Esophagus muscularis mucosa (tissue), 4 donors: ENCODE results near the gene DOCK4. TPM values are rescaled to one million over a fixed set of nuclear protein-coding genes. Genes with fewer than 3 reads are reported as not detected.

Experiments
- DNase-seq: peaks from one replicate; pipeline ENCODE4 v3.0.0-alpha.2; 2017; ENCODE audit errors: extremely low spot score
- H3K27ac ChIP-seq, 4 donors: fragments of 200-600 bp; sonication (generic); replicated peaks in 1 of 4; 1 replicate in 3 of 4; 2 replicates in 1 of 4; pipeline ENCODE4 v1.5.1; 2016 to 2019; ENCODE audit warnings: mild to moderate bottlenecking in 1 of 4
- H3K27me3 ChIP-seq, 4 donors: fragments of 200-600 bp; sonication (generic); one replicate each; pipeline versions ENCODE4 v1.5.1 to v1.6.0; 2016 to 2019
- H3K36me3 ChIP-seq, 4 donors: fragments of 200-600 bp; sonication (generic); one replicate each; pipeline ENCODE4 v1.5.1; 2016 to 2019
- H3K4me1 ChIP-seq, 4 donors: fragments of 200-600 bp; sonication (generic); one replicate each; pipeline ENCODE4 v1.5.1; 2016 to 2019
- H3K4me3 ChIP-seq, 4 donors: fragments of 200-600 bp; sonication (generic); 1 replicate in 2 of 4; 2 replicates in 2 of 4; pipeline ENCODE4 v1.5.1; 2016 to 2019; ENCODE audit warnings: mild to moderate bottlenecking in 4 of 4, moderate library complexity in 1 of 4
- H3K9me3 ChIP-seq, 4 donors: fragments of 200-600 bp; sonication (generic); 1 replicate in 3 of 4; 2 replicates in 1 of 4; pipeline ENCODE4 v1.5.1; 2016 to 2019
- EP300 ChIP-seq: sonication (generic); formaldehyde crosslinking; IDR thresholded peaks from one replicate; pipeline ENCODE4 v1.6.1; 2017; ENCODE audit warnings: antibody characterized with exemption
- POLR2A ChIP-seq: fragments of 450-650 bp; IDR thresholded peaks from one replicate; pipeline ENCODE4 v1.6.1; 2017; ENCODE audit warnings: antibody characterized with exemption, moderate library complexity, mild to moderate bottlenecking, low read depth
- POLR2AphosphoS5 ChIP-seq, 2 donors: sonication (generic); formaldehyde crosslinking; IDR thresholded peaks; one replicate each; pipeline ENCODE4 v1.6.1; 2017; ENCODE audit warnings: antibody characterized with exemption in 2 of 2
- WGBS: methylation state at CpG from one replicate; pipeline ENCODE4 v1.1.5; 2018; 5-methylcytosine and 5-hydroxymethylcytosine counted together
- intact Hi-C: fragments of 100-400 bp; cut with DNase I; formaldehyde crosslinking; loops from one replicate; pipeline ENCODE4 v1.15.1; 2023
- total RNA-seq, 4 donors: library from RNA; depleted of rRNA; stranded (reverse); fragments of >200 nt; gene quantifications; one replicate each; pipeline versions ENCODE4 v1.1.0 to v1.2.1, GENCODE V29; 2016
- TF ChIP-seq, protein P1 (sequence below), 3 experiments: fragments of 200-600 bp in 2 of 3; fragments of 450-650 bp in 1 of 3; sonication (generic) in 2 of 3; IDR thresholded peaks; one replicate each; pipeline ENCODE4 v1.5.1; 2017 to 2019; ENCODE audit warnings: antibody characterized with exemption in 3 of 3, mild to moderate bottlenecking in 2 of 3, moderate library complexity in 1 of 3

Gene DOCK4
- total RNA-seq, 4 donors from 2014 or later, result 14.0 to 25.3 (median 18.8) TPM

GRCh38 chr7:111840528-111840927 is 365.7 kb downstream of the DOCK4 start:
- H3K9me3 ChIP-seq, result no peaks in the 10 kb centered on the region
- intact Hi-C loops, result no loop called here
- no peaks in the 10 kb centered on the region for H3K27me3 ChIP-seq
- no peak overlapping the region for H3K4me3 ChIP-seq
- no peak overlapping the region for H3K27ac ChIP-seq
- WGBS, result 84% methylated on average over 3 of the region's 3 CpGs
- H3K36me3 ChIP-seq, result peaks cover 0 to 36% (median 14%) of the 10 kb centered on the region in 4 donors
- TF ChIP-seq POLR2AphosphoS5 (IDR thresholded peaks at IDR 0.05) (no peak), POLR2A (no peak), EP300 (no peak)
- TF ChIP-seq, protein P1, sequence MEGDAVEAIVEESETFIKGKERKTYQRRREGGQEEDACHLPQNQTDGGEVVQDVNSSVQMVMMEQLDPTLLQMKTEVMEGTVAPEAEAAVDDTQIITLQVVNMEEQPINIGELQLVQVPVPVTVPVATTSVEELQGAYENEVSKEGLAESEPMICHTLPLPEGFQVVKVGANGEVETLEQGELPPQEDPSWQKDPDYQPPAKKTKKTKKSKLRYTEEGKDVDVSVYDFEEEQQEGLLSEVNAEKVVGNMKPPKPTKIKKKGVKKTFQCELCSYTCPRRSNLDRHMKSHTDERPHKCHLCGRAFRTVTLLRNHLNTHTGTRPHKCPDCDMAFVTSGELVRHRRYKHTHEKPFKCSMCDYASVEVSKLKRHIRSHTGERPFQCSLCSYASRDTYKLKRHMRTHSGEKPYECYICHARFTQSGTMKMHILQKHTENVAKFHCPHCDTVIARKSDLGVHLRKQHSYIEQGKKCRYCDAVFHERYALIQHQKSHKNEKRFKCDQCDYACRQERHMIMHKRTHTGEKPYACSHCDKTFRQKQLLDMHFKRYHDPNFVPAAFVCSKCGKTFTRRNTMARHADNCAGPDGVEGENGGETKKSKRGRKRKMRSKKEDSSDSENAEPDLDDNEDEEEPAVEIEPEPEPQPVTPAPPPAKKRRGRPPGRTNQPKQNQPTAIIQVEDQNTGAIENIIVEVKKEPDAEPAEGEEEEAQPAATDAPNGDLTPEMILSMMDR (IDR thresholded peaks at IDR 0.05), result no peak
- no peak for DNase-seq
- H3K4me1 ChIP-seq, result no peaks in the 10 kb centered on the region

GRCh38 chr7:111839261-111839660 is 366.9 kb downstream of the DOCK4 start:
- H3K4me1 ChIP-seq, result no peaks in the 10 kb centered on the region
- H3K4me3 ChIP-seq, result no peak overlapping the region
- intact Hi-C loops, result no loop called here
- no peak overlapping the region for H3K27ac ChIP-seq
- TF ChIP-seq POLR2AphosphoS5 (IDR thresholded peaks at IDR 0.05), result no peak
- TF ChIP-seq, protein P1 (IDR thresholded peaks at IDR 0.05), result no peak
- no peak for TF ChIP-seq POLR2A
- no peak for TF ChIP-seq EP300
- no peaks in the 10 kb centered on the region for H3K27me3 ChIP-seq
- no peaks in the 10 kb centered on the region for H3K9me3 ChIP-seq
- H3K36me3 ChIP-seq, result peaks cover 0 to 27% (median 7%) of the 10 kb centered on the region in 4 donors
- no peak for DNase-seq

DNA sequence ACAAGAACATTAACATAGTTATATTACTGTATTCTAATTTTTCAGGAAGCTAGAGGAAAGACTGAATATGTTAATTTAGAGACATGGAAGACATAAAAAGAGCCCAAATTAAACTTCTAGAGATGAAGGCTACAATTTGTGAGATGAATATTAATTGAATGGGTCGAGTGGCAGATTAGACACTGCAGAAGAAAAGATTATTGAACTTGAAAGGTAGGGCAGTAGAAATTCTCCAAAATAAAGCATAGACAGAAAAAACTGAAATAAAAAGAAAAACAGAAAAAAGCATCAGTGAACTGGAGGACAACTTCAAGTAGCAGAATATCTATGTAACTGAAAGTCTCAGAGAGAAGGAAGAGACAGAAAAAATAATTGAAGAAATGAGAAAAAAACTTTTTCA is 369.6 kb downstream of the DOCK4 start:
- no peaks in the 10 kb centered on the region for H3K27me3 ChIP-seq
- no peaks in the 10 kb centered on the region for H3K9me3 ChIP-seq
- H3K27ac ChIP-seq, result no peak overlapping the region
- H3K4me3 ChIP-seq, result no peak overlapping the region
- WGBS, result 100% methylated on average over 1 of the region's 1 CpG
- no peak for TF ChIP-seq POLR2A
- TF ChIP-seq EP300, result no peak
- no peak for TF ChIP-seq POLR2AphosphoS5 (IDR thresholded peaks at IDR 0.05)
- TF ChIP-seq, protein P1 (IDR thresholded peaks at IDR 0.05), result no peak
- no peaks in the 10 kb centered on the region for H3K4me1 ChIP-seq
- intact Hi-C loops, result no loop called here
- H3K36me3 ChIP-seq, result peaks cover 0 to 18% (median 0%) of the 10 kb centered on the region in 4 donors
- no peak for DNase-seq

DNA sequence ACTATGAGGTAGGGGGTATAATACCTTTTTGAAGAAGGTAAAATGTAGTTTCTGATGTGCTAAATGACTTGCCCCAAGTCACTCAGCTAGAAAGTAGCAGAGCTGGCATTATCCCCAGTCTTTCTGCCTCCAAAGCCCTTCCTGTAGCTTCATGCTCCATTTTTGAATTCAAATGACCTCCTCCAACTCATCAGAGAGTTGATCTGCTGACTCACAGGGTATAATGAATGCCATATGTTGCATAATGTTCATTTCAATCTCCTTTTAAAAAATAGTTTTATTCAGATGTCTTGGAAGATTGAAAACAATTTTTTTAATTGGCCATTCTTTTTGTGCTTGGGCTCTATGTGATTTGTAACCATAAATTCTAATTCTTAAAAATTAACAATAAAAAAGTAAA is 371.1 kb downstream of the DOCK4 start:
- peaks cover 0 to 11% (median 3%) of the 10 kb centered on the region in 4 donors for H3K36me3 ChIP-seq
- no peak overlapping the region for H3K4me3 ChIP-seq
- H3K27ac ChIP-seq, result no peak overlapping the region
- no peaks in the 10 kb centered on the region for H3K9me3 ChIP-seq
- H3K27me3 ChIP-seq, result no peaks in the 10 kb centered on the region
- no peak for TF ChIP-seq EP300
- no peak for TF ChIP-seq POLR2AphosphoS5 (IDR thresholded peaks at IDR 0.05)
- TF ChIP-seq POLR2A, result no peak
- intact Hi-C loops, result no loop called here
- H3K4me1 ChIP-seq, result no peaks in the 10 kb centered on the region
- DNase-seq, result no peak

DNA sequence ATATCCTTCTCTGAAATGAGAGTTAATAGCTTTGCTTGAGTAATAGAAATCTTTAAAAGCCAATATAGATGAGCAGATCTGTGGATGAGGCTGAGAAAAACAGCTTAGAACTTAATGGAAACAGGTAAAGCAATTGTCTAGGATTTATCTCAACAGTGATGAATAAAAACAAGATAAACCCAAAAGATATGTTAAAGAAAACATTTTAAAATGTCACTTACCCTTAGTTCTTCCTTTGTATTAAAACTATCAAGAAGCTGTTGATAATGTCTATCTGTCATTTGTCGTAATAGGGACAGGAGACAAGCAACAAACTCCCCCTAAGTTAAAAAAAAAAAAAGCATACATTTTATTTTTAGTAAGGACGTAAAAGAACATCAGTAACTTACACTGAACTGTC is 371.8 kb downstream of the DOCK4 start:
- TF ChIP-seq POLR2AphosphoS5 (IDR thresholded peaks at IDR 0.05), result no peak

GRCh38 chr7:111833466-111833865 is 372.7 kb downstream of the DOCK4 start:
- no peaks in the 10 kb centered on the region for H3K4me1 ChIP-seq
- H3K27me3 ChIP-seq, result no peaks in the 10 kb centered on the region
- intact Hi-C loops, result no loop called here
- H3K36me3 ChIP-seq, result peaks cover 0 to 11% (median 4%) of the 10 kb centered on the region in 4 donors
- no peak overlapping the region for H3K4me3 ChIP-seq
- no peaks in the 10 kb centered on the region for H3K9me3 ChIP-seq
- H3K27ac ChIP-seq, result no peak overlapping the region
- DNase-seq, result no peak
- TF ChIP-seq EP300, result no peak
- TF ChIP-seq POLR2AphosphoS5 (IDR thresholded peaks at IDR 0.05), result no peak
- TF ChIP-seq, protein P1 (IDR thresholded peaks at IDR 0.05), result no peak
- no peak for TF ChIP-seq POLR2A

More for the DNA sequence above, 371.8 kb downstream of the DOCK4 start:
- no peak overlapping the region for H3K4me3 ChIP-seq
- H3K27me3 ChIP-seq, result no peaks in the 10 kb centered on the region
- no peaks in the 10 kb centered on the region for H3K4me1 ChIP-seq
- no peak overlapping the region for H3K27ac ChIP-seq
- peaks cover 0 to 11% (median 3%) of the 10 kb centered on the region in 4 donors for H3K36me3 ChIP-seq
- intact Hi-C loops, result no loop called here
- DNase-seq, result no peak
- 79% methylated on average over 2 of the region's 2 CpGs for WGBS
- H3K9me3 ChIP-seq, result no peaks in the 10 kb centered on the region
